Activated CD8-positive, alpha-beta T cell treated with anti-CD3 and anti-CD28 coated beads for 36 hours (primary cell): ENCODE measurements around the gene C5AR2. TPM values are rescaled to one million over a fixed set of nuclear protein-coding genes. Genes with fewer than 3 reads are reported as not detected.

ENCODE experiments used
- ATAC-seq: fragments of 200-7000 bp; cut with Tn5 transposase; one replicate; pipeline ENCODE4 v1.10.0; 2021; ENCODE audit warnings: mild to moderate bottlenecking, moderate library complexity
- CTCF ChIA-PET: fragments of 350-600 bp; sonication (Branson Sonifier 250); formaldehyde crosslinking; loops from one replicate; lab custom pipeline; 2021; ENCODE audit warnings: antibody characterized with exemption; lab: Charles Lee
- POLR2A ChIA-PET: fragments of 350-600 bp; sonication (Branson Sonifier 250); formaldehyde crosslinking; loops from one replicate; lab custom pipeline; 2021; ENCODE audit warnings: antibody characterized with exemption; lab: Charles Lee
- DNase-seq: peaks from one replicate; pipeline ENCODE4 v3.0.0-alpha.2; 2020
- H3K27ac Mint-ChIP-seq: one replicate; pipeline ENCODE4 v1.8.0; 2021; ENCODE audit warnings: mild to moderate bottlenecking, mixed read lengths
- H3K27me3 Mint-ChIP-seq: one replicate; pipeline ENCODE4 v1.8.0; 2021; ENCODE audit warnings: mixed read lengths
- H3K36me3 Mint-ChIP-seq: one replicate; pipeline ENCODE4 v1.8.0; 2021; ENCODE audit warnings: low read depth, mixed read lengths
- H3K4me1 Mint-ChIP-seq: one replicate; pipeline ENCODE4 v1.8.0; 2021; ENCODE audit warnings: low read depth, mixed read lengths
- H3K4me3 Mint-ChIP-seq: one replicate; pipeline ENCODE4 v1.8.0; 2021; ENCODE audit warnings: mild to moderate bottlenecking, moderate library complexity, mixed read lengths
- H3K9me3 Mint-ChIP-seq: one replicate; pipeline ENCODE4 v1.8.0; 2021; ENCODE audit warnings: mixed read lengths
- intact Hi-C: fragments of 100-400 bp; cut with micrococcal nuclease; formaldehyde crosslinking; loops from one replicate; pipeline ENCODE4 v1.10.0; 2022
- total RNA-seq, 2 experiments: library from RNA; stranded (reverse); gene quantifications; one replicate each; pipeline ENCODE4 v1.2.3, GENCODE V29; 2021
- TF ChIP-seq, protein P1 (sequence below): fragments of 200-600 bp; IDR thresholded peaks from one replicate; pipeline ENCODE4 v1.8.0; 2022; ENCODE audit warnings: antibody characterized with exemption, mild to moderate bottlenecking

The C5AR2 gene
- total RNA-seq, 2 experiments from 2014 or later: 0.18 TPM; not detected in 1

DNA sequence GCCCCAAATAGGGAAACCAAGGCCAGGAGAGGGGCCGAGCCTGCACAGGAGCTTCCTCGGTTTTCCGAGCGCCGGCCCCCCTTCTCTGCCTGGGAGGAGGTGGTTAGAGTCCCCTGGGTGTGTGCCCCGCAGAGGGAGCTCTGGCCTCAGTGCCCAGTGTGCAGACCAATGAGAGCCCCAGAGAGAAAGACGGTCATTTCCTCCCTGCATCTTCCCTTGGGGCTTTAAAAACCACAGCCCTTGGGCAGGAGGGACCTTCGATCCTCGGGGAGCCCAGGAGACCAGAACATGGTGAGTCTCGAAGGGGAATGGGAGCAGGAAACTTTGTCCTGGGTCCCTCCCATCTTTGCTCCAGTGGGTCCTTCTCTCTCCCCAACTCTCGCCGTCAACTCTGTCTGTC, 22.4 kb upstream of the C5AR2 start, which contains the start of gene C5AR1:
C5AR1 (plus strand) TSS at position 254 of the 400 bp plus-strand sequence; CDS start at position 289, 35 bp downstream.
- DNase-seq: no peak
- POLR2A ChIA-PET: interaction anchor here (0.8 kb wide), 1 partner anchor 15 kb away, joined by 3 read pairs; no protein-coding TSS in a partner anchor

DNA sequence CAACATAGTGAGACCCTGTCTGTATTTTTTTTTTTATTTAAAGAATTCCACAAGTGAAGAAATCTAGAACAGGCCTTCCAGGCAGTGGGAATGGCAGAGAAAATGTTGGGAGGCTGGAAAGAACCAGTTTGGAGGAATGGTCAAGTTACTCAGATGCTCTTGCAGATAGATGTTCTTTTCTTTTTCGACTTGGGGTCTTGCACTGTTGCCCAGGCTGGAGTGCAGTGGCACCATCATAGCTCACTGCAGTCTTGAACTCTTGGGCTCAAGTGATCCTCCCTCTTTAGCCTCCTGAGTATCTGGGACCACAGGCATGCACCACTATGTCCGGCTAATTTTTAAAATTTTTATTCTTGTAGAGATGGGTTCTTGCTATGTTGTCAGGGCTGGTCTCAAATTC, 21.7 kb upstream of the C5AR2 start:
- Mint-ChIP-seq H3K9me3 (no peaks in the 10 kb centered on the region), H3K4me3 (no peak overlapping the region)
- CTCF ChIA-PET: no interaction called here

More for the DNA sequence above, 22.4 kb upstream of the C5AR2 start, which contains the start of gene C5AR1:
- no peaks in the 10 kb centered on the region for H3K36me3 Mint-ChIP-seq
- peaks cover 4% of the 10 kb centered on the region for H3K4me1 Mint-ChIP-seq
- TF ChIP-seq, protein P1, sequence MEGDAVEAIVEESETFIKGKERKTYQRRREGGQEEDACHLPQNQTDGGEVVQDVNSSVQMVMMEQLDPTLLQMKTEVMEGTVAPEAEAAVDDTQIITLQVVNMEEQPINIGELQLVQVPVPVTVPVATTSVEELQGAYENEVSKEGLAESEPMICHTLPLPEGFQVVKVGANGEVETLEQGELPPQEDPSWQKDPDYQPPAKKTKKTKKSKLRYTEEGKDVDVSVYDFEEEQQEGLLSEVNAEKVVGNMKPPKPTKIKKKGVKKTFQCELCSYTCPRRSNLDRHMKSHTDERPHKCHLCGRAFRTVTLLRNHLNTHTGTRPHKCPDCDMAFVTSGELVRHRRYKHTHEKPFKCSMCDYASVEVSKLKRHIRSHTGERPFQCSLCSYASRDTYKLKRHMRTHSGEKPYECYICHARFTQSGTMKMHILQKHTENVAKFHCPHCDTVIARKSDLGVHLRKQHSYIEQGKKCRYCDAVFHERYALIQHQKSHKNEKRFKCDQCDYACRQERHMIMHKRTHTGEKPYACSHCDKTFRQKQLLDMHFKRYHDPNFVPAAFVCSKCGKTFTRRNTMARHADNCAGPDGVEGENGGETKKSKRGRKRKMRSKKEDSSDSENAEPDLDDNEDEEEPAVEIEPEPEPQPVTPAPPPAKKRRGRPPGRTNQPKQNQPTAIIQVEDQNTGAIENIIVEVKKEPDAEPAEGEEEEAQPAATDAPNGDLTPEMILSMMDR: no peak
- no peak within 1 kb of the TSS for H3K4me3 Mint-ChIP-seq
- H3K27ac Mint-ChIP-seq: no peak within 1 kb of the TSS
- intact Hi-C loops: no loop called here
- no peak for ATAC-seq
- CTCF ChIA-PET: interaction anchor here (2.4 kb wide), 2 partner anchors 13 to 39 kb away, joined by 8 to 9 read pairs; partner anchors contain the start of gene DHX34
- H3K27me3 Mint-ChIP-seq: peaks cover 9% of the 10 kb centered on the region
- no peaks in the 10 kb centered on the region for H3K9me3 Mint-ChIP-seq

DNA sequence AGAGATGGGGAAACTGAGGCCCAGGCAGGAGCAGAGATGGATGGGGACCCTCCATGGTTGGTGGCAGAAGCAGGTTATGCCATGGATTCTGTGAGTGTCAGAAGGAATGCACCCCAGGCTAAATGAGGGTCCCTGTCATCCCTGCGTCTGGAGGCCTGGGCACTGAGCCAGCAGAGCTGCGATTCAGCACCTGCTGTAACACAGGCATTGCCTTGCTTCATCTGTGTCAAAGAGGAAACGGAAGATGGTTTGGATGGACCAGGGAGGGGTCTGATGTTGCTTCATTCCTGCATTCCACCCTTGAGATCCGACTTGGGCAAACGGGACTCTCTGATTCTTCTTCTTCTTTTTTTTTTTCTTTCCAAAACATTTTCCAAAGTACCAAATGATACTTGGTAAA, 21.2 kb upstream of the C5AR2 start:
- CTCF ChIA-PET: no interaction called here
- intact Hi-C loops: no loop called here
- POLR2A ChIA-PET: no interaction called here
- peaks cover 6% of the 10 kb centered on the region for H3K27me3 Mint-ChIP-seq
- H3K27ac Mint-ChIP-seq: no peak overlapping the region
- H3K36me3 Mint-ChIP-seq: no peaks in the 10 kb centered on the region
- peaks cover 4% of the 10 kb centered on the region for H3K4me1 Mint-ChIP-seq
- TF ChIP-seq, protein P1: no peak
- H3K4me3 Mint-ChIP-seq: no peak overlapping the region
- no peaks in the 10 kb centered on the region for H3K9me3 Mint-ChIP-seq
- DNase-seq (no peak), ATAC-seq (no peak)

More for the DNA sequence above, 21.7 kb upstream of the C5AR2 start:
- TF ChIP-seq, protein P1: no peak
- POLR2A ChIA-PET: no interaction called here
- DNase-seq (no peak), ATAC-seq (no peak)
- intact Hi-C loops: no loop called here
- H3K4me1 Mint-ChIP-seq: peaks cover 4% of the 10 kb centered on the region
- H3K27me3 Mint-ChIP-seq: peaks cover 7% of the 10 kb centered on the region
- H3K27ac Mint-ChIP-seq: no peak overlapping the region
- H3K36me3 Mint-ChIP-seq: no peaks in the 10 kb centered on the region

DNA sequence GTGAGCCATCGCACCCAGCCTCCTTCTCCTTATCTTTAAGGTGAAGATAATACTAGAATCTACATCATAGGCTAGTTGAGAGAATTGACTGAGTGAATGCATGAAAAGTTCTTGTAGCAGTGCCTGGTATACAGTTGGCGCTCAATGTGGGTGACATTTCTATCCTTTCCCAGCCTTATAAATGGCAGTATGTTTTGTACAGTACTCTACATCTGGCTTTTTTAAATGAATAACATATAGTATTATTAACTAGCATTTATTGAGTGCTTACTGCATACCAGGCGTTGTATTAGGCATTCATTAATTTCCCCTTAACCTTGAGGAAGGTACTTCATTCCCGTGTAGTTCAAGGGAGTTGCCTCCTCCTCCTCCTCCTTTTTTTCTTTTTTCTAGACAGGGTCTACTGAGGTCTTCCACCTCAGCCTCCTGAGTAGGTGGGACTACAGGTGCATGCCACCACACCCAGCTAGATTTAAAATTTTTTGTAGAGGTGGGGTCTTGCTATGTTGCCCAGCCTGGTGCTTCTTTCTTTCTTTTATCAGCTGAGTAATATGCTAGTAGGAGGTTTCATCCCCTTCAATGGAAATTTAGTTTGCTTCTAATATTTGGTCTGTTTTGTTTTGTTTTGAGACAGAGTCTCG, 19.5 kb upstream of the C5AR2 start:
- ATAC-seq (no peak), DNase-seq (no peak)
- intact Hi-C loops: no loop called here
- CTCF ChIA-PET: no interaction called here
- peaks cover 4% of the 10 kb centered on the region for H3K4me1 Mint-ChIP-seq
- no peaks in the 10 kb centered on the region for H3K36me3 Mint-ChIP-seq
- H3K27ac Mint-ChIP-seq: no peak overlapping the region
- peaks cover 5% of the 10 kb centered on the region for H3K27me3 Mint-ChIP-seq
- no peaks in the 10 kb centered on the region for H3K9me3 Mint-ChIP-seq
- TF ChIP-seq, protein P1: no peak
- no peak overlapping the region for H3K4me3 Mint-ChIP-seq
- POLR2A ChIA-PET: no interaction called here

DNA sequence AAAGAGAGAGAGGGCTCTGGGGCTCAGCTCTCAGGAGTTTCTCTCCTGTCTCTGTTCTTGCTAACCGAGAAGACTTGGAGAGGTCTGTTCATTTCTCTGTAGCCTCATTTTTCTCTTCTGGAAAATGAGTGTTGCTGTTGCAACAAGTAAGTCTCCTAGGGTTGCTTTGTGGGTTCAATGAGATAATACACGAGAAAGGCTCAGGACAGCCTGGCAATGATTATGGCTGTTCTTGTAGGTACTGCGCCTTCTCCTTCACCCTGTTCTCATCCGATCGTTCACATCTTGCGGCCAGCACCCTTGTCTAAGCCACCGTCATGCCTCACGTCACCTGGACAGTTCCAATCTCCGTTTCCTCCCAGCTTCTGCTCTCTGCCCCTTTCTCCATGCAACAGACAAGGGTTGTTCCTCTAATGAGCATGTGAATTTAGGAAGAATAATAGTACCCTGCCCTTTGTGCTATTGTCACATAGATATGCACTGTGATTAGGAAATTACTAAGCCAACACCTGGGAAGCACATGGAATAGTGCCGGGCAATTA, 18.1 kb upstream of the C5AR2 start:
- intact Hi-C loops: no loop called here
- Mint-ChIP-seq H3K27me3 (peaks cover 5% of the 10 kb centered on the region), H3K9me3 (no peaks in the 10 kb centered on the region), H3K4me3 (no peak overlapping the region), H3K36me3 (no peaks in the 10 kb centered on the region), H3K27ac (no peak overlapping the region), H3K4me1 (peaks cover 4% of the 10 kb centered on the region)
- CTCF ChIA-PET: no interaction called here
- no peak for DNase-seq
- TF ChIP-seq, protein P1: no peak
- ATAC-seq: no peak
- POLR2A ChIA-PET: no interaction called here
